PC-9 (cell line): Measurements from ENCODE around the gene LHX1. TPM values are rescaled to one million over a fixed set of nuclear protein-coding genes. Genes with fewer than 3 reads are reported as not detected.

ENCODE experiments used
- BruUV-seq: library from RNA; stranded (reverse); fragments of 400-500 nt; replicated peaks from 2 replicates; lab custom pipeline; 2021; lab: Mats Ljungman, UMichigan
- CTCF ChIA-PET: fragments of 300-600 bp; sonication (Branson Sonifier 250); formaldehyde crosslinking; loops from one replicate; lab custom pipeline; 2022; ENCODE audit warnings: antibody characterized with exemption; lab: Charles Lee
- POLR2A ChIA-PET: fragments of 300-600 bp; sonication (Branson Sonifier 250); formaldehyde crosslinking; loops from one replicate; lab custom pipeline; 2022; ENCODE audit warnings: antibody characterized with exemption; ENCODE audit not compliant: unreplicated experiment; lab: Charles Lee
- DNase-seq, 2 experiments: peaks; one replicate each; pipeline versions ENCODE4 v3.0.0 to v3.0.0-alpha.2; 2015 to 2022; ENCODE audit warnings: mixed read lengths in 1 of 2
- H2AFZ ChIP-seq: fragments of 200-600 bp; sonication (generic); 2 replicates; pipeline ENCODE4 v1.8.1; 2017; ENCODE audit warnings: antibody characterized with exemption
- H3F3A ChIP-seq: fragments of 200-600 bp; sonication (generic); 2 replicates; pipeline ENCODE4 v1.8.1; 2017; ENCODE audit warnings: antibody characterized with exemption, mild to moderate bottlenecking, low read depth; ENCODE audit not compliant: insufficient read depth
- H3K27ac ChIP-seq: fragments of 200-600 bp; sonication (generic); 2 replicates; pipeline ENCODE4 v1.6.1; 2016; ENCODE audit warnings: mixed run types
- H3K27me3 ChIP-seq: fragments of 200-600 bp; sonication (generic); 2 replicates; pipeline ENCODE4 v1.6.1; 2016; ENCODE audit warnings: low read depth, mixed run types; ENCODE audit not compliant: insufficient read depth
- H3K36me3 ChIP-seq: fragments of 200-600 bp; sonication (generic); 2 replicates; pipeline ENCODE4 v1.6.1; 2016; ENCODE audit warnings: low read depth, mixed run types
- H3K4me1 ChIP-seq: fragments of 200-600 bp; sonication (generic); replicated peaks from 2 replicates; pipeline ENCODE4 v1.6.1; 2016; ENCODE audit warnings: mixed run types; ENCODE audit not compliant: insufficient read depth
- H3K4me2 ChIP-seq: fragments of 200-600 bp; sonication (generic); 2 replicates; pipeline ENCODE4 v1.6.1; 2017; ENCODE audit warnings: mixed run types
- H3K4me3 ChIP-seq: fragments of 200-600 bp; sonication (generic); 2 replicates; pipeline ENCODE4 v1.6.1; 2016; ENCODE audit warnings: mixed run types
- H3K79me2 ChIP-seq: fragments of 200-600 bp; sonication (generic); 2 replicates; pipeline ENCODE4 v1.6.1; 2017; ENCODE audit warnings: low read depth, mixed run types
- H3K9me2 ChIP-seq: fragments of 200-600 bp; sonication (generic); 2 replicates; pipeline ENCODE4 v1.8.1; 2017; ENCODE audit warnings: mild to moderate bottlenecking; ENCODE audit not compliant: insufficient read depth
- H3K9me3 ChIP-seq: fragments of 200-600 bp; sonication (generic); 2 replicates; pipeline ENCODE4 v1.8.1; 2016; ENCODE audit warnings: low read depth; ENCODE audit not compliant: insufficient read depth
- H4K20me1 ChIP-seq: fragments of 200-600 bp; sonication (generic); 2 replicates; pipeline ENCODE4 v1.8.1; 2017; ENCODE audit not compliant: insufficient read depth
- EZH2 ChIP-seq: fragments of 200-600 bp; sonication (generic); IDR thresholded peaks from 2 replicates; pipeline ENCODE4 v1.8.0; 2017; ENCODE audit warnings: antibody characterized with exemption, low read depth
- intact Hi-C: fragments of 100-400 bp; cut with micrococcal nuclease; formaldehyde crosslinking; loops from one replicate; pipeline ENCODE4 v1.10.0; 2022; ENCODE audit not compliant: unreplicated experiment
- total RNA-seq: library from RNA; stranded (reverse); gene quantifications from 2 replicates; pipeline ENCODE4 v1.2.3, GENCODE V29; 2021
- TF ChIP-seq, protein P1 (sequence below): fragments of 200-600 bp; sonication (generic); conservative IDR thresholded peaks from 2 replicates; pipeline ENCODE4 v1.6.1; 2017; ENCODE audit warnings: mixed run types, antibody characterized with exemption, mild to moderate bottlenecking, moderate library complexity

LHX1 gene
- total RNA-seq, 1 experiment from 2014 or later = 12.3 TPM

DNA sequence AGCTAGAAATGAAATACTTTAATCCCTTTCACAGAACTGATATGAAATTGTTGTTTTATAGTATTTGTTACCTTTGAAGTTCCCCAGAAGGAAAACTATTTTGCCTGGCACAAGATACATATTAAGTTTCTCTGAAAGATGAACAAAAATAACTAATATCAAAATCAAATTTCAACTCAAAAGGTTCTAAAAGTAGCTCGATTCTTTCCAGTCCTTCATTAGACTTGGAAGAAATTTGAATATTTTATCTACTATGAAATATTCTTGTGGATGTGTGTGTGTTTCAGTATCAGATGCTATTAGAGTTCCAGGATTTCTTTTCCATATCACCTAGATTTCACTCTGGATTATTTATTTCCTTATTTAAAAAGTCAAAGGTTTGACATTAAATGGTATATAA lies 7.9 kb downstream of the LHX1 start:
- ChIA-PET POLR2A (interaction anchor here (0.6 kb wide), 1 partner anchor 21 kb away, joined by 4 read pairs; no protein-coding TSS in a partner anchor), CTCF (no interaction called here)
- peaks cover 24% of the 10 kb centered on the region for H3F3A ChIP-seq
- peaks cover 6% of the 10 kb centered on the region; the same call in 1 of the 2 replicates for H4K20me1 ChIP-seq
- no peak overlapping the region for H3K4me2 ChIP-seq
- BruUV-seq = no TSS peak
- H3K36me3 ChIP-seq = no peaks in the 10 kb centered on the region; the same call in 1 of the 2 replicates
- H3K27ac ChIP-seq = no peak overlapping the region
- H3K79me2 ChIP-seq = peaks cover 32% of the 10 kb centered on the region
- no peaks in the 10 kb centered on the region for H3K9me3 ChIP-seq
- H3K4me1 ChIP-seq = peaks cover 11% of the 10 kb centered on the region; the same call in 1 of the 2 replicates
- no peak overlapping the region for H2AFZ ChIP-seq
- DNase-seq = no peak
- TF ChIP-seq, protein P1, sequence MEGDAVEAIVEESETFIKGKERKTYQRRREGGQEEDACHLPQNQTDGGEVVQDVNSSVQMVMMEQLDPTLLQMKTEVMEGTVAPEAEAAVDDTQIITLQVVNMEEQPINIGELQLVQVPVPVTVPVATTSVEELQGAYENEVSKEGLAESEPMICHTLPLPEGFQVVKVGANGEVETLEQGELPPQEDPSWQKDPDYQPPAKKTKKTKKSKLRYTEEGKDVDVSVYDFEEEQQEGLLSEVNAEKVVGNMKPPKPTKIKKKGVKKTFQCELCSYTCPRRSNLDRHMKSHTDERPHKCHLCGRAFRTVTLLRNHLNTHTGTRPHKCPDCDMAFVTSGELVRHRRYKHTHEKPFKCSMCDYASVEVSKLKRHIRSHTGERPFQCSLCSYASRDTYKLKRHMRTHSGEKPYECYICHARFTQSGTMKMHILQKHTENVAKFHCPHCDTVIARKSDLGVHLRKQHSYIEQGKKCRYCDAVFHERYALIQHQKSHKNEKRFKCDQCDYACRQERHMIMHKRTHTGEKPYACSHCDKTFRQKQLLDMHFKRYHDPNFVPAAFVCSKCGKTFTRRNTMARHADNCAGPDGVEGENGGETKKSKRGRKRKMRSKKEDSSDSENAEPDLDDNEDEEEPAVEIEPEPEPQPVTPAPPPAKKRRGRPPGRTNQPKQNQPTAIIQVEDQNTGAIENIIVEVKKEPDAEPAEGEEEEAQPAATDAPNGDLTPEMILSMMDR = no peak
- TF ChIP-seq EZH2 = no peak
- no peaks in the 10 kb centered on the region for H3K27me3 ChIP-seq
- no peak overlapping the region for H3K4me3 ChIP-seq
- intact Hi-C loops = loop anchor here (5.0 kb wide), 2 partner anchors 238 to 318 kb away; no protein-coding TSS in a partner anchor
- H3K9me2 ChIP-seq = no peaks in the 10 kb centered on the region

DNA sequence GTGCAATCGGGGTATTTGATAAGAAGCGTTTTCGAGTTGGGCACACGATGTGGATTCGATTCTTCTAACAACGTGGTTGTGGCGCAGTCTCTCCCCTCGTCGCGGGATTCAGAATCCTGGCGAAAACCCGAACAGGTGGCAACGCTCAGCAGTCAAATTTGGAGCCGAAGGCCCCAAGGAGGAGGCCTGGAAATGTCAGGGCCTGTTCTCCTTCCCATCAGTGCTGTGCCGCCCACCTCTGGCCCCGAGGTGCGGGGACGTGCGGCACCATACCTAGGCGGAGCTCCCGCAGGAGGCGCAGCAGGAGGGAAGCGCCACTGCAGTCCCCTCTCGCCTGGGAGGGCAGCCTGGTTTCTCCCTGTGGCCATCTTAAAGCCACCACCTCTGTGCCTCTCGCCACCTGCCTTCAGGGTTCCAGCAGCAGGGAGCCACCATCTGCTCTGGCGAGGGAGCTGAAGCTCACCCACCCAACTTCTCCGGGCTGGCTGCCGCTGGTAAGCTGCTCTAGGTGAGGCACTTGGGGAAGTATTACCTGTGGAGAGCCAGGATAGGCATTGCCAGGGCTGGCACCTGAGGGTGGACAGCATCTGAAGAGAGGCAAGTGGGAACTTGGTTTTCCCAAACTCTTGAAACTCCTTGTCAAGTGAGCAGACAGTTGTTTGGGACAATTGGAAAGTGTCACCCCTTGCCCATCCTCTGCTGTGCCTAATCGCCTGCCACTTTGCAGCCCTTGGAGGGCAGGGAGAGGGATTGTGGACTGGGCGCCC lies 8.9 kb downstream of the LHX1 start:
- intact Hi-C loops = loop anchor here (5.0 kb wide), 2 partner anchors 239 to 319 kb away; no protein-coding TSS in a partner anchor
- DNase-seq = no peak
- Histone ChIP-seq H3K9me2 (no peaks in the 10 kb centered on the region), H3K9me3 (no peaks in the 10 kb centered on the region), H3K27me3 (no peaks in the 10 kb centered on the region), H4K20me1 (peaks cover 11% of the 10 kb centered on the region; the same call in 1 of the 2 replicates), H3F3A (peaks cover 24% of the 10 kb centered on the region), H3K4me2 (no peak overlapping the region), H2AFZ (no peak overlapping the region), H3K27ac (no peak overlapping the region), H3K79me2 (peaks cover 32% of the 10 kb centered on the region), H3K4me3 (no peak overlapping the region), H3K36me3 (peaks cover 4% of the 10 kb centered on the region; the same call in 1 of the 2 replicates), H3K4me1 (peaks cover 21% of the 10 kb centered on the region; the same call in 1 of the 2 replicates)
- BruUV-seq = no TSS peak
- CTCF ChIA-PET = no interaction called here
- TF ChIP-seq EZH2 = no peak
- TF ChIP-seq, protein P1 = no peak
- POLR2A ChIA-PET = no interaction called here

DNA sequence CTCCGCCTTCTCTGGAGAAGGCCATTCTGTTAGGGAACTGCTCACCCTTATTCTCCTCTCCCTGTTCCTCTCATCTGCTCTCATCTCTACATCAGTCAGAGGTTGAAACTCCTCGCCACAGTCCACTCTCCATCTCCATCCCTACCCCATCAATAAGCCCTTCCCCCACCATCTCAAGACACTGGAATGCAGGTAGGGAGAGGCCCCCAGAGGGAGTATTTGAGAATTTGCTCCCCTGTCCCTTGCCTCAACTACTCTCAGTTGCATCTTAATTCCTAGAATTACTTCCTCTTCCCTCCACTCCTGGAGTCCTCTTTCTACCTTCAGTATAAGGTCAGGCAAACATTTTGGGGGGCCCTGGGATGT lies 9.4 kb downstream of the LHX1 start:
- POLR2A ChIA-PET = no interaction called here
- no peaks in the 10 kb centered on the region for H3K9me2 ChIP-seq
- H3F3A ChIP-seq = peaks cover 24% of the 10 kb centered on the region
- peaks cover 10% of the 10 kb centered on the region; the same call in 1 of the 2 replicates for H3K36me3 ChIP-seq
- peaks cover 11% of the 10 kb centered on the region; the same call in 1 of the 2 replicates for H4K20me1 ChIP-seq
- no peaks in the 10 kb centered on the region for H3K9me3 ChIP-seq
- no peak overlapping the region for H2AFZ ChIP-seq
- H3K4me2 ChIP-seq = no peak overlapping the region
- BruUV-seq = no TSS peak
- DNase-seq = no peak
- H3K79me2 ChIP-seq = peaks cover 32% of the 10 kb centered on the region
- peaks cover 27% of the 10 kb centered on the region; the same call in 1 of the 2 replicates for H3K4me1 ChIP-seq
- intact Hi-C loops = loop anchor here (5.0 kb wide), 2 partner anchors 239 to 319 kb away; no protein-coding TSS in a partner anchor
- TF ChIP-seq, protein P1 = no peak
- no peak for TF ChIP-seq EZH2
- H3K27ac ChIP-seq = no peak overlapping the region
- H3K27me3 ChIP-seq = no peaks in the 10 kb centered on the region
- CTCF ChIA-PET = no interaction called here
- H3K4me3 ChIP-seq = no peak overlapping the region
